SK-N-SH treated with all-trans-retinoic acid at 6 μM for 48 hours (cell line): Measurements from ENCODE around the gene POLR3K.

Experiments used
- ESRRG ChIP-seq: fragments of 250-450 bp; sonication (Bioruptor Pico); IDR thresholded peaks from 2 replicates; pipeline ENCODE4 v1.6.1; 2021; ENCODE audit warnings: mild to moderate bottlenecking
- OSR1 ChIP-seq: fragments of 250-450 bp; sonication (Bioruptor Pico); IDR thresholded peaks from 2 replicates; pipeline ENCODE4 v1.8.0; 2022; ENCODE audit warnings: moderate library complexity, mild to moderate bottlenecking, inconsistent platforms
- TCF4 ChIP-seq: fragments of 250-450 bp; sonication (Bioruptor Pico); IDR thresholded peaks from 2 replicates; pipeline ENCODE4 v1.8.0; 2021; ENCODE audit warnings: mild to moderate bottlenecking, moderate library complexity, borderline replicate concordance
- TF ChIP-seq, protein P1 (sequence below): fragments of 250-450 bp; sonication (Bioruptor Pico); IDR thresholded peaks from 2 replicates; pipeline ENCODE4 v1.5.1; 2020; ENCODE audit warnings: low read depth, mild to moderate bottlenecking, moderate library complexity

DNA sequence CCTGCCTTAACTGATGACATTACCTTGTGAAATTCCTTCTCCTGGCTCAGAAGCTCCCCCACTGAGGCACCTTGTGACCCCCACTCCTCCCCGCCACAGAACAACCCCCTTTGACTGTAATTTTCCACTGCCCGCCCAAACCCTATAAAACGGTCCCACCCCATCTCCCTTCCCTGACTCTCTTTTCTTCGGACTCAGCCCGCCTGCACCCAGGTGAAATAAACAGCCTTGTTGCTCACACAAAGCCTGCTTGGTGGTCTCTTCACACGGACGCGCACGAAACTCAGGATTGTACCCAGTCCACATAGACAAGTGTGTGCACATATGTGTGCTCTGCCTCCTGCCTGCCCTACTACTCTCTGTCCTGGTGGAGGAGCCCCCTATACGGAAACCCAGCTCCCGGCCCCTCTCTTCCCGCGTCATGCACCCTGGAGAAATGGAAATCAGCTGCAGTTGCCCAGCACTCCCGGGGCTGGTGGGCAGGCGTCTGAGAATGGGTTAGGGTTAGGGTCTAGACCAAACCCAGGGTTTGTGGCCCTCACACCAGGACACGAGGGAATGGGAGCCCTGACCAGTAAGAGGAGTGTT, 21.4 kb upstream of the POLR3K start:
- TF ChIP-seq OSR1 (CRISPR knock-in tag) (no peak), ESRRG (CRISPR knock-in tag) (no peak), TCF4 (no peak)
- TF ChIP-seq, protein P1, sequence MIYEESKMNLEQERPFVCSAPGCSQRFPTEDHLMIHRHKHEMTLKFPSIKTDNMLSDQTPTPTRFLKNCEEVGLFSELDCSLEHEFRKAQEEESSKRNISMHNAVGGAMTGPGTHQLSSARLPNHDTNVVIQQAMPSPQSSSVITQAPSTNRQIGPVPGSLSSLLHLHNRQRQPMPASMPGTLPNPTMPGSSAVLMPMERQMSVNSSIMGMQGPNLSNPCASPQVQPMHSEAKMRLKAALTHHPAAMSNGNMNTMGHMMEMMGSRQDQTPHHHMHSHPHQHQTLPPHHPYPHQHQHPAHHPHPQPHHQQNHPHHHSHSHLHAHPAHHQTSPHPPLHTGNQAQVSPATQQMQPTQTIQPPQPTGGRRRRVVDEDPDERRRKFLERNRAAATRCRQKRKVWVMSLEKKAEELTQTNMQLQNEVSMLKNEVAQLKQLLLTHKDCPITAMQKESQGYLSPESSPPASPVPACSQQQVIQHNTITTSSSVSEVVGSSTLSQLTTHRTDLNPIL: no peak
